BE2C (cell line): ENCODE measurements around the gene C2CD2.

ENCODE experiments used
- DNase-seq: peaks from one replicate; pipeline ENCODE4 v3.0.0-alpha.2; 2020
- H3K27me3 ChIP-seq: fragments of 250-450 bp; sonication (Bioruptor Pico); 2 replicates; pipeline ENCODE4 v1.5.1; 2020; ENCODE audit warnings: mild to moderate bottlenecking
- H3K36me3 ChIP-seq: fragments of 250-450 bp; sonication (Bioruptor Pico); 2 replicates; pipeline ENCODE4 v1.5.1; 2020; ENCODE audit warnings: mild to moderate bottlenecking
- H3K4me1 ChIP-seq: fragments of 250-450 bp; sonication (Bioruptor Pico); 2 replicates; pipeline ENCODE4 v1.5.1; 2020
- H3K4me3 ChIP-seq: 2 replicates; pipeline ENCODE4 v1.5.1; 2011; ENCODE audit warnings: low read depth, low read length
- H3K9me3 ChIP-seq: fragments of 250-450 bp; sonication (Bioruptor Pico); 2 replicates; pipeline ENCODE4 v1.5.1; 2020
- CTCF ChIP-seq: IDR thresholded peaks from 2 replicates; pipeline ENCODE4 v1.5.1; 2012; ENCODE audit warnings: mild to moderate bottlenecking, low read depth, low read length

The C2CD2 gene

DNA sequence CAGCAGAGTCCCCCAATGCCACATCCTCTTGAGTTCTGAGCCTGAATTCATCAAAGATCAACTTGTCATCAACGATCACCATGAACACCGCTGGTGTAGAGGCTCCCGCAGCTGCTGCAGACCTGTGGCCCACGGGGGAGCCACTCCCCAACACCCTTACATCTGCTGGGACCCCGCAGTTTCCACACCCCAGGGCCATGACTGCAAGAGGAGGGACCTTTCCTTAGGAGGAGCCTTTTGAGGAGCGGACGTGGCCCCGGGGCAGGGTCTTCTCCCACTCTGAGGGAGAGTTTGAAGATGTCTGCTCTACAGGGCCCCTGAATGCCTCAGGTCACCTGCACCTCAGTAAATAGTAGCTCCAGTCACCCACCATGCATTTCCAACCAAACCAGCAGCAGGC lies 77.4 kb downstream of the C2CD2 start:
- H3K4me3 ChIP-seq = no peak overlapping the region
- no peaks in the 10 kb centered on the region for H3K36me3 ChIP-seq
- no peaks in the 10 kb centered on the region for H3K27me3 ChIP-seq
- TF ChIP-seq CTCF = no peak
- no peak for DNase-seq
- no peaks in the 10 kb centered on the region for H3K4me1 ChIP-seq
- H3K9me3 ChIP-seq = no peaks in the 10 kb centered on the region

DNA sequence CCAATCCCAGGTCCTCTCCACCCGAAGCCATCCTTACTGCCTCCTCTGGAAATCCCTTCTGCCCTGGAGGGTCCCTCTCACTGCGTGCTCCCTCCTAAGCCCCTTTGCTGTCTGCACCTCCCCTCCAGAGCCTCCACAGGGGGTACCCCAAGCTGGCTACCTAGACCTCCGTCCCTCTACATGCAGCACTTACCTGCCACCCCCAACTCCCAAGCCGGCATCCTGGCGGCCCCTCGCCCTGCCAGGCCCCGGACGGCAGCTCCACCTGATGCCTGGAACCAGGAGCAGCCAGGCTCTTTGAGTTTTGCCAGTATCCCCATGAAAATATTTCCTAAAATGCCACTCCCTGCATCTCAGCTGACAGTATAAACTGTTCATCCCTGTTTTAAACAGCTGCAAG lies 78.7 kb downstream of the C2CD2 start:
- Histone ChIP-seq H3K4me3 (no peak overlapping the region), H3K9me3 (no peaks in the 10 kb centered on the region), H3K4me1 (no peaks in the 10 kb centered on the region), H3K27me3 (no peaks in the 10 kb centered on the region), H3K36me3 (no peaks in the 10 kb centered on the region)
- TF ChIP-seq CTCF = no peak
- DNase-seq = no peak

GRCh38 chr21:41874611-41875010 lies 79.2 kb downstream of the C2CD2 start:
- Histone ChIP-seq H3K4me3 (no peak overlapping the region), H3K4me1 (no peaks in the 10 kb centered on the region), H3K27me3 (no peaks in the 10 kb centered on the region), H3K9me3 (no peaks in the 10 kb centered on the region), H3K36me3 (no peaks in the 10 kb centered on the region)
- DNase-seq = no peak
- TF ChIP-seq CTCF = no peak

DNA sequence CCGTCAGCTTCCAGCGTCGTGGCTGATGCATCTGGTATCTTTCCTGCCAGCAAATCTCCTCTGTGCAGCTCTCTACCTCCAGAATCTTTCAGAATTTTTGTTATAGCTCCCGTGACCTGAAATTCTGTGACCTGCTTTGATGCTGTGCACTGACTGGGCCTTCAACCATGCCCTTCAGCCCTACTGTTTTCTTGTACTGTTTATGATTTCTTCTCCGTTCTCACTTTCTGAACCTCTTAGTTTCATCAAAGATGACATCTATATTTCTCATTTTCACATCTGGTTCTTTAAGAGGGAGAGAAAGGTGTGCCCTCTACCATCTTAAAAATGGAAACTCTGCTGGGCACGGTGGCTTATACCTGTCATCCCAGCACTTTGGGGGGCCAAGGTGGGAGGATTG lies 80.4 kb downstream of the C2CD2 start:
- H3K4me3 ChIP-seq = no peak overlapping the region
- H3K9me3 ChIP-seq = no peaks in the 10 kb centered on the region
- DNase-seq = no peak
- no peaks in the 10 kb centered on the region for H3K27me3 ChIP-seq
- no peaks in the 10 kb centered on the region for H3K4me1 ChIP-seq
- H3K36me3 ChIP-seq = no peaks in the 10 kb centered on the region
- TF ChIP-seq CTCF = no peak

DNA sequence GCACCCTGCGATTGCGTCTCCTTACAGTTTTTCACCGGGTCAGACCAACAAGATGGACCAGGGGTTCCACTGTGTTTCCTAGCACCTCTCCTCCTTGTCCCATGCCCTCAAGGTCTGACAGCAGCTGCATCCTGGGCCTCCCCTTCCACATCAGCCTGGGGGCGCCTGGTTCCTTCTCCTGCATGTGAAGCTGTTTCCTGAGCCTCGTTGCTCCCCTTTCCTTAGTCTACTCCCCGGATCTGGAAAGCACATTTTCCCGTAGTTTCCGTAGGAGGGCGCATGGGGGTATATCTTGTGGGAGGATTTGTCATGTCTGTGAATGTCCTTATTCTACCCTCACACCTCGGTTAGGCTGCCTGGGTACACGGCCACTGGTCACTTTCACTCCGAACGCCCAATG lies 80.8 kb downstream of the C2CD2 start:
- Histone ChIP-seq H3K36me3 (no peaks in the 10 kb centered on the region), H3K4me3 (no peak overlapping the region), H3K4me1 (no peaks in the 10 kb centered on the region), H3K27me3 (no peaks in the 10 kb centered on the region), H3K9me3 (no peaks in the 10 kb centered on the region)
- TF ChIP-seq CTCF = no peak
- DNase-seq = no peak

DNA sequence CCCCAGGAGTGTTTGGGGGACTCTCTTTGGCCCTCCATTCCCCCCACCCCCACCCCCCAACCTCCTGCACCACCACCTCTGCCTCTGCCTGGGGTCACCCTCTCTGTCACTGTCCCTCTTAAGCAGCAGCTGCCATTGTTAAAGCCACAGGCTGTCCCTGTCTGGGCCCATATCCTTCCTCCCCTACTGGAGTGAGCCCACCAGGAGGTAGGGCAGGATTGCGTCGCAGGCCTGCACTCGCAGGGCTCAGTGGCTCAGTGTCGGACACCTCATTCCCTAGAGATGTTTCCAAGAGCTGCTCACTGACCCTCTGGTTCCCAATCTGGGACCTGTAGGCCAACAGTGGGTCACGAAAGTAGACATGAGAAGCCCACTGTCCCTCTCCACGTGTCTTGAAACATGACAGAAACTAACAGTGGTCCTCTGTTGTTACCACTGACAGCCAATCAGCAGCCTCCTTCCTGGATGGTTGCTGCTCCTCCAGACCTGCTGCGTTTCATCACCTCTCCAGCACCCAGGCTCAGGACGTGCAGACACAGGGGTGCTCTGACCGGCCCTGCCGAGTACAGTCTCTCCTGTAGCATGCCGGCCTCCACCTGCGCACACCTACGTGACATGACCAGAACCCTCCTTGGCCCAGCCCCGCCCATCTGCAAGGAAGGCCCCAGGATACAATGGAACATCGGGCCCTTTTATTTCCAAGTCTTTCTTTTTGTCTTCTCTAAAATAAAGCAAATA lies 82.4 kb downstream of the C2CD2 start:
- H3K36me3 ChIP-seq = no peaks in the 10 kb centered on the region
- DNase-seq = no peak
- no peaks in the 10 kb centered on the region for H3K4me1 ChIP-seq
- no peaks in the 10 kb centered on the region for H3K27me3 ChIP-seq
- TF ChIP-seq CTCF = no peak
- H3K4me3 ChIP-seq = no peak overlapping the region
- no peaks in the 10 kb centered on the region for H3K9me3 ChIP-seq
